IMR-90 (cell line): ENCODE results near the gene ABHD10.

Experiments used
- CTCF ChIP-seq: conservative IDR thresholded peaks from 2 replicates; pipeline ENCODE4 v1.5.1; 2012; ENCODE audit warnings: mild to moderate bottlenecking, low read depth, low read length, improper control_type of control experiment
- POLR2A ChIP-seq: IDR thresholded peaks from 2 replicates; pipeline ENCODE4 v1.6.1; 2012; ENCODE audit warnings: mild to moderate bottlenecking, low read depth, low read length
- SMC3 ChIP-seq: fragments of 150-350 bp; IDR thresholded peaks from 2 replicates; pipeline ENCODE4 v1.6.1; 2016; ENCODE audit warnings: low read depth, mild to moderate bottlenecking, antibody characterized with exemption, low read length, moderate library complexity

- TF ChIP-seq CTCF (no peak), POLR2A (no peak), SMC3 (no peak)
Observed at GRCh38 chr3:111980716-111981456, 2.1 kb downstream of the ABHD10 start.
